ENCODE measurements around the gene ARMCX1.
A peak's percentile ranks its signal among the peaks of the same experiment; 100 is the strongest.
"Not testable (repeated sequence)": the region's sequence is repeated elsewhere in the genome, so short reads cannot be mapped to it uniquely, and the experiment has no call there.

The ARMCX1 gene

GRCh38 chrX:101550362-101550750, at the start of gene ARMCX1:
Gene ARMCX1 (plus strand): TSS chrX:101550547. CDS start chrX:101552931, 2,384 bp downstream.
- DNase-seq = no peak

GRCh38 chrX:101502929-101503328, 47.4 kb upstream of the ARMCX1 start:
- not testable (repeated sequence) for DNase-seq

GRCh38 chrX:101507372-101507771, 43.0 kb upstream of the ARMCX1 start:
- no peak for DNase-seq

- no peak for DNase-seq
These were observed 42.4 kb upstream of the ARMCX1 start for GRCh38 chrX:101507986-101508385.

- no peak for DNase-seq
These were observed 19.4 kb upstream of the ARMCX1 start for GRCh38 chrX:101530944-101531343.

- DNase-seq = no peak
These were observed 11.2 kb upstream of the ARMCX1 start for GRCh38 chrX:101539116-101539515.

- DNase-seq = no peak
These were observed 518 bp downstream of the ARMCX1 start for GRCh38 chrX:101550751-101551379.

- DNase-seq = no peak
These were observed 1.0 kb downstream of the ARMCX1 start for GRCh38 chrX:101551380-101551767.

- no peak for DNase-seq
These were observed 2.4 kb downstream of the ARMCX1 start for GRCh38 chrX:101552714-101553113.

GRCh38 chrX:101564651-101565050, 14.3 kb downstream of the ARMCX1 start:
- DNase-seq = no peak

- peak in 1 of 4 experiments; percentile 10 for DNase-seq
These were observed 45.5 kb downstream of the ARMCX1 start for GRCh38 chrX:101595739-101596419.

GRCh38 chrX:101599592-101599991, 49.2 kb downstream of the ARMCX1 start:
- not testable (repeated sequence) for DNase-seq

GRCh38 chrX:101602077-101602476, 51.7 kb downstream of the ARMCX1 start:
- no peak for DNase-seq

All from activated CD4-positive, CD25-positive, alpha-beta regulatory T cell (primary cell).